Measurements from ENCODE around the gene MSI2. TPM values are rescaled to one million over a fixed set of nuclear protein-coding genes. Genes with fewer than 3 reads are reported as not detected.

MSI2 gene
- polyA plus RNA-seq, 3 donors = 82.8 to 94.6 (median 84.0) TPM

GRCh38 chr17:57313097-57313835, 56.9 kb downstream of the MSI2 start:
- DNase-seq (ENCODE audit: low read depth in 3 of 3, low spot score in 2 of 3) = no peak

- DNase-seq (ENCODE audit: low read depth in 3 of 3, low spot score in 2 of 3) = no peak
These were observed 59.0 kb downstream of the MSI2 start for GRCh38 chr17:57315061-57316015.

GRCh38 chr17:57316361-57316760, 60.0 kb downstream of the MSI2 start:
- no peak for DNase-seq (ENCODE audit: low read depth in 3 of 3, low spot score in 2 of 3)

GRCh38 chr17:57317079-57317478, 60.8 kb downstream of the MSI2 start:
- DNase-seq (ENCODE audit: low read depth in 3 of 3, low spot score in 2 of 3) = no peak

GRCh38 chr17:57318913-57319312, 62.6 kb downstream of the MSI2 start:
- no peak for DNase-seq (ENCODE audit: low read depth in 3 of 3, low spot score in 2 of 3)

GRCh38 chr17:57319806-57320205, 63.5 kb downstream of the MSI2 start:
- no peak for DNase-seq (ENCODE audit: low read depth in 3 of 3, low spot score in 2 of 3)

GRCh38 chr17:57323391-57323790, 67.1 kb downstream of the MSI2 start:
- no peak for DNase-seq (ENCODE audit: low read depth in 3 of 3, low spot score in 2 of 3)

GRCh38 chr17:57324060-57324459, 67.7 kb downstream of the MSI2 start:
- DNase-seq (ENCODE audit: low read depth in 3 of 3, low spot score in 2 of 3) = no peak

GRCh38 chr17:57324631-57325030, 68.3 kb downstream of the MSI2 start:
- DNase-seq (ENCODE audit: low read depth in 3 of 3, low spot score in 2 of 3) = no peak

- no peak for DNase-seq (ENCODE audit: low read depth in 3 of 3, low spot score in 2 of 3)
These were observed 70.0 kb downstream of the MSI2 start for GRCh38 chr17:57326336-57326735.

GRCh38 chr17:57326764-57327163, 70.4 kb downstream of the MSI2 start:
- no peak for DNase-seq (ENCODE audit: low read depth in 3 of 3, low spot score in 2 of 3)

GRCh38 chr17:57327176-57327970, 71.0 kb downstream of the MSI2 start:
- DNase-seq (ENCODE audit: low read depth in 3 of 3, low spot score in 2 of 3) = no peak

- DNase-seq (ENCODE audit: low read depth in 3 of 3, low spot score in 2 of 3) = no peak
These were observed 72.0 kb downstream of the MSI2 start for GRCh38 chr17:57328109-57328882.

- no peak for DNase-seq (ENCODE audit: low read depth in 3 of 3, low spot score in 2 of 3)
These were observed 73.3 kb downstream of the MSI2 start for GRCh38 chr17:57329380-57330214.

GRCh38 chr17:57330587-57330986, 74.3 kb downstream of the MSI2 start:
- DNase-seq (ENCODE audit: low read depth in 3 of 3, low spot score in 2 of 3) = no peak

GRCh38 chr17:57331423-57331822, 75.1 kb downstream of the MSI2 start:
- no peak for DNase-seq (ENCODE audit: low read depth in 3 of 3, low spot score in 2 of 3)

- no peak for DNase-seq (ENCODE audit: low read depth in 3 of 3, low spot score in 2 of 3)
These were observed 76.2 kb downstream of the MSI2 start for GRCh38 chr17:57332501-57332900.

GRCh38 chr17:57335195-57335792, 79.0 kb downstream of the MSI2 start:
- DNase-seq (ENCODE audit: low read depth in 3 of 3, low spot score in 2 of 3) = no peak

GRCh38 chr17:57337390-57337789, 81.1 kb downstream of the MSI2 start:
- DNase-seq (ENCODE audit: low read depth in 3 of 3, low spot score in 2 of 3) = no peak
